Activated CD4-positive, alpha-beta T cell treated with anti-CD3 and anti-CD28 coated beads for 36 hours (primary cell): ENCODE measurements around the gene TMEM138. TPM values are rescaled to one million over a fixed set of nuclear protein-coding genes. Genes with fewer than 3 reads are reported as not detected.
A peak's percentile ranks its signal among the peaks of the same experiment; 100 is the strongest.

ENCODE experiments used
- ATAC-seq: fragments of 200-7000 bp; cut with Tn5 transposase; one replicate; pipeline ENCODE4 v1.10.0; 2021; ENCODE audit warnings: mild to moderate bottlenecking, moderate library complexity
- CTCF ChIA-PET: fragments of 350-600 bp; sonication (Branson Sonifier 250); formaldehyde crosslinking; loops from one replicate; lab custom pipeline; 2021; ENCODE audit warnings: antibody characterized with exemption; lab: Charles Lee
- POLR2A ChIA-PET: fragments of 350-600 bp; sonication (Branson Sonifier 250); formaldehyde crosslinking; loops from one replicate; lab custom pipeline; 2021; ENCODE audit warnings: antibody characterized with exemption, inconsistent platforms; lab: Charles Lee
- DNase-seq: peaks from one replicate; pipeline ENCODE4 v3.0.0-alpha.2; 2020
- H3K27ac Mint-ChIP-seq: one replicate; pipeline ENCODE4 v1.8.0; 2021; ENCODE audit warnings: mixed read lengths
- H3K27me3 Mint-ChIP-seq: one replicate; pipeline ENCODE4 v1.8.0; 2021; ENCODE audit warnings: mixed read lengths
- H3K36me3 Mint-ChIP-seq: one replicate; pipeline ENCODE4 v1.8.0; 2021; ENCODE audit warnings: low read depth, mixed read lengths
- H3K4me1 Mint-ChIP-seq: one replicate; pipeline ENCODE4 v1.8.0; 2021; ENCODE audit warnings: mixed read lengths
- H3K4me3 Mint-ChIP-seq: one replicate; pipeline ENCODE4 v1.8.0; 2021; ENCODE audit warnings: mild to moderate bottlenecking, moderate library complexity, mixed read lengths
- H3K9me3 Mint-ChIP-seq: one replicate; pipeline ENCODE4 v1.8.0; 2021; ENCODE audit warnings: low read depth, mixed read lengths
- intact Hi-C, 2 experiments: fragments of 100-400 bp; cut with DNase I in 1 of 2; cut with micrococcal nuclease in 1 of 2; formaldehyde crosslinking; loops; one replicate each; pipeline versions ENCODE4 v1.14.2 to v1.15.1; 2022 to 2024; cut with DNase I, micrococcal nuclease
- total RNA-seq, 2 experiments: library from RNA; stranded (reverse); gene quantifications; one replicate each; pipeline ENCODE4 v1.2.3, GENCODE V29; 2021

TMEM138 gene
- total RNA-seq, 2 experiments from 2014 or later: 38.6 to 56.5 TPM

- Mint-ChIP-seq H3K27me3 (no peaks in the 10 kb centered on the region), H3K27ac (no peak overlapping the region), H3K9me3 (no peaks in the 10 kb centered on the region), H3K4me3 (no peak overlapping the region), H3K4me1 (peaks cover 3% of the 10 kb centered on the region), H3K36me3 (peaks cover 69% of the 10 kb centered on the region)
- ATAC-seq (no peak), DNase-seq (no peak)
- intact Hi-C loops: no loop called here
- CTCF ChIA-PET: no interaction called here
- POLR2A ChIA-PET: no interaction called here
Measured at GRCh38 chr11:61406067-61406466, 43.9 kb downstream of the TMEM138 start.

GRCh38 chr11:61406991-61407728, 45.0 kb downstream of the TMEM138 start:
- H3K9me3 Mint-ChIP-seq: no peaks in the 10 kb centered on the region
- ChIA-PET POLR2A (interaction anchor here (0.7 kb wide), 1 partner anchor 80 kb away, joined by 5 read pairs; no protein-coding TSS in a partner anchor), CTCF (interaction anchor here (0.8 to 1.7 kb wide), 2 partner anchors 9 to 14 kb away, joined by 3 to 5 read pairs; partner anchors contain the start of gene TMEM216)
- peaks cover 74% of the 10 kb centered on the region for H3K36me3 Mint-ChIP-seq
- DNase-seq (no peak), ATAC-seq (no peak)
- no peaks in the 10 kb centered on the region for H3K27me3 Mint-ChIP-seq
- H3K4me3 Mint-ChIP-seq: no peak overlapping the region
- H3K27ac Mint-ChIP-seq: peak overlapping the region; percentile 24
- peaks cover 3% of the 10 kb centered on the region for H3K4me1 Mint-ChIP-seq
- intact Hi-C loops: no loop called here

DNA sequence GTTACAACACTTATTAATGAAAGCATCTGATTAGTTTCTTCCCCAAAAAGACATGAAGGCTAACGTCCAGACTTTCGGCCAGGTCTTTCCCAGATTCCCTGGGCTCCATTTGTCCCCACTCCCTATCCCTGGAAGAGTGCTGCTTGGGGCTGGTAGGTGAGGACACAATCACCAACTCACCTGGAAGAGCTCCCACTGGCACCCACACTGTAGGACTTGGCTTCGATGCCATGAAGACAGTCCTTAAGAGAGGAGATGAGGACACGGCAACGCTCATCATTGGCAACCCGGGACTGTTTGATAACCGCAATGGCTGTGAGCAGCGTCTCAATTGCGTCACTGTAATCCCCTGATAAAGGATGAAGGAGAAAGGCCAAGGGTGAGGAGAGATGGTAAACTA, 49.4 kb downstream of the TMEM138 start:
- POLR2A ChIA-PET: no interaction called here
- peaks cover 78% of the 10 kb centered on the region for H3K36me3 Mint-ChIP-seq
- intact Hi-C loops: no loop called here
- CTCF ChIA-PET: interaction anchor here (0.7 kb wide), 1 partner anchor 76 kb away, joined by 3 read pairs; no protein-coding TSS in a partner anchor
- no peak for DNase-seq
- H3K27ac Mint-ChIP-seq: no peak overlapping the region
- H3K9me3 Mint-ChIP-seq: no peaks in the 10 kb centered on the region
- peaks cover 2% of the 10 kb centered on the region for H3K4me1 Mint-ChIP-seq
- no peak for ATAC-seq
- H3K27me3 Mint-ChIP-seq: no peaks in the 10 kb centered on the region
- no peak overlapping the region for H3K4me3 Mint-ChIP-seq

- ChIA-PET CTCF (interaction anchor here (0.7 to 1.2 kb wide), 5 partner anchors 9 to 104 kb away, joined by 3 to 4 read pairs (median 3); no protein-coding TSS in a partner anchor), POLR2A (no interaction called here)
- intact Hi-C loops: no loop called here
- Mint-ChIP-seq H3K4me1 (peaks cover 12% of the 10 kb centered on the region), H3K27me3 (no peaks in the 10 kb centered on the region), H3K27ac (peak overlapping the region; percentile 67), H3K4me3 (no peak overlapping the region), H3K36me3 (peaks cover 72% of the 10 kb centered on the region), H3K9me3 (no peaks in the 10 kb centered on the region)
- no peak for ATAC-seq
- no peak for DNase-seq
Measured at GRCh38 chr11:61413496-61413895, 51.3 kb downstream of the TMEM138 start.

DNA sequence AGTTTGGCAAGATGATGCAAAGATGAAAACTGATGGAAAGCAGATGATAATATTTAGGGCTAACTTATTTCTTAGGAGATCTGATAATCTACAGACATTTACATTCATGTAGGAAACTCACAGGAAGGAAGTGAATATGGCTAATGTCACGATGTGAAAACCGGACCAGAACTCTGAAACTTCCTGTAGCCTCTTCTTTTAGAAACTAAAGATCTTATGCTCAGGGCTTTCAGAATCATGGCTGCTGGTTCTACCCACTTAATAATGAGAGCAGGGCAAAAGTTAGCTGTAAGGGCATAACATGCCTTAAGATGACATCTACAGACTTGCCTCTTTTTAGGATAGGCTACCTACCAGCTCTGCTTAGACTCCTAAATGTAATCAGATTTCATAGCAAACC, 52.4 kb downstream of the TMEM138 start:
- Mint-ChIP-seq H3K4me1 (peaks cover 22% of the 10 kb centered on the region), H3K9me3 (no peaks in the 10 kb centered on the region), H3K27me3 (no peaks in the 10 kb centered on the region), H3K36me3 (peaks cover 75% of the 10 kb centered on the region), H3K4me3 (no peak overlapping the region), H3K27ac (peak overlapping the region; percentile 69)
- ATAC-seq (no peak), DNase-seq (no peak)
- CTCF ChIA-PET: interaction anchor here (1.2 kb wide), 1 partner anchor 21 kb away, joined by 4 read pairs; no protein-coding TSS in a partner anchor
- POLR2A ChIA-PET: no interaction called here
- intact Hi-C loops: no loop called here

DNA sequence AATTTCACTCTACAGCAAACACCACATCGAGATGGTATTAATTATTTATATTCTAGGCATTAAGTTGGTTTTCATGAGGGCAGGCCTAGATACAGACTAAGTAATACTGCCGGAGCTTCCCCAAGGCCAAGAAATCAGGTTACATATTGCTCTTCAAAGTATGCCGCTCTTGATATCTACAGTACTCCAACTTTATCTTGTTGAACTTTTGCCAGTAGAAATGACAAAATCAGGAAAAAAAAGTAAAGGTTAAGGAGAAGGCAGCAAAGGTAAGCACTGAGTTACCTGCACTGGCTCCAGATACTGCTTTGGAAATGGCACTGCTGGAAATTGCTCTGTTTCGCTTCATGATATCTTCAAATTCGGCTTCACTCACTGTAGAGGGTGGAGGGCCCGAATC, 53.2 kb downstream of the TMEM138 start:
- H3K4me1 Mint-ChIP-seq: peaks cover 26% of the 10 kb centered on the region
- ChIA-PET POLR2A (no interaction called here), CTCF (no interaction called here)
- ATAC-seq: no peak
- H3K9me3 Mint-ChIP-seq: no peaks in the 10 kb centered on the region
- no peaks in the 10 kb centered on the region for H3K27me3 Mint-ChIP-seq
- peaks cover 77% of the 10 kb centered on the region for H3K36me3 Mint-ChIP-seq
- DNase-seq: no peak
- H3K4me3 Mint-ChIP-seq: no peak overlapping the region
- intact Hi-C loops: no loop called here
- no peak overlapping the region for H3K27ac Mint-ChIP-seq

DNA sequence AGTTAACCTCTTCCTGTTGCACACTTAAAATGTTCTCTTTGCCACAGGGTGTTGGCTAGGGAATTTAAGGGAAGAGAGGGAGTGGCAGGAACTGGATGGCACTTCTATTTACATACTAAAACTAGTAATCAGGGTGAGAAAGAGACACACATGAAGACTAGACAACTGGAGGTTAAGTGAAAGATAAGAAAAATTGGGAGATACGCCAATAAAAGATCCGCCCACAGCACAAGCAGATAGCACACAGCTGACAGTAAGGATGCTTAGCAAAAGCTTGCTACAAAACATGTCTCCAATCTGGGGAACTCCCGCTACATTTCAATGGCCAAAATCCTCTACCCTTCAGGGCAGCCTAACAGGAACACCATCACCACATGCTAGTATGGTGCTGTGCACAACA, 54.8 kb downstream of the TMEM138 start:
- POLR2A ChIA-PET: no interaction called here
- no peak overlapping the region for H3K4me3 Mint-ChIP-seq

GRCh38 chr11:61417670-61418069, 55.5 kb downstream of the TMEM138 start:
- H3K27ac Mint-ChIP-seq: peak overlapping the region; percentile 20
- H3K4me1 Mint-ChIP-seq: peaks cover 30% of the 10 kb centered on the region
- POLR2A ChIA-PET: no interaction called here
- H3K4me3 Mint-ChIP-seq: no peak overlapping the region
- CTCF ChIA-PET: interaction anchor here (1.2 to 1.4 kb wide), 4 partner anchors 11 to 81 kb away, joined by 3 to 8 read pairs (median 4); no protein-coding TSS in a partner anchor
- H3K27me3 Mint-ChIP-seq: no peaks in the 10 kb centered on the region
- ATAC-seq (no peak), DNase-seq (no peak)
- H3K9me3 Mint-ChIP-seq: no peaks in the 10 kb centered on the region
- H3K36me3 Mint-ChIP-seq: peaks cover 77% of the 10 kb centered on the region
- intact Hi-C loops: no loop called here

More for the DNA sequence above, 54.8 kb downstream of the TMEM138 start:
- DNase-seq: no peak
- H3K36me3 Mint-ChIP-seq: peaks cover 72% of the 10 kb centered on the region
- peaks cover 26% of the 10 kb centered on the region for H3K4me1 Mint-ChIP-seq
- intact Hi-C loops: no loop called here
- no peaks in the 10 kb centered on the region for H3K27me3 Mint-ChIP-seq
- H3K27ac Mint-ChIP-seq: no peak overlapping the region
- H3K9me3 Mint-ChIP-seq: no peaks in the 10 kb centered on the region
- no peak for ATAC-seq
- CTCF ChIA-PET: interaction anchor here (1.2 kb wide), 1 partner anchor 12 kb away, joined by 4 read pairs; no protein-coding TSS in a partner anchor

DNA sequence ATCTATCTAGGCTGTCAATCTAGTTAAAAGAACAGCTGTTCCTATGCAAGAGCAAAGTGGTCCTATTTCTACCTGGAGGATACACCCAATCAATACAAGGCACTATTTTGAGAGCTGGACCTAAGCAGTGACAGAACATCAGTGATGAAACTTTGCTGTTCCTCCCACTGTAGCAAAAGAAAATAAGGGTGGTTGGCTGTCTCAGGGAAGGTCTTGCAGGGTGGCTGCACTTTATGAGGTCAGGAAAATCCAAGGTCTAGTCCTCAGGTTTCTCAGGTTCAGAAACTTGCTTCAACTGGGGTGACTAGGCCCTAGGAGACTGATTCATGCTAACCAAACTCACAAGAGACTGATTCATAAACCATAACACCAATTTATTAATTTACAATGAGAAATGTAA, 56.0 kb downstream of the TMEM138 start:
- Mint-ChIP-seq H3K4me1 (peaks cover 31% of the 10 kb centered on the region), H3K27ac (peak overlapping the region; percentile 20), H3K4me3 (no peak overlapping the region), H3K27me3 (no peaks in the 10 kb centered on the region), H3K9me3 (no peaks in the 10 kb centered on the region), H3K36me3 (peaks cover 76% of the 10 kb centered on the region)
- DNase-seq: no peak
- intact Hi-C loops: no loop called here
- CTCF ChIA-PET: interaction anchor here (1.2 to 1.4 kb wide), 4 partner anchors 11 to 82 kb away, joined by 3 to 8 read pairs (median 4); no protein-coding TSS in a partner anchor
- POLR2A ChIA-PET: no interaction called here
- ATAC-seq: no peak

Other genes starting within 250 kb of the TMEM138 start
- 10 to 100 TPM in 1 of 2 experiments, 1 to 10 TPM in 1; 9.5 to 10.6 TPM for gene VPS37C, start 200.9 kb upstream of the TMEM138 start, total RNA-seq
- gene PGA3, start 158.9 kb upstream of the TMEM138 start, total RNA-seq: not detected
- not detected for gene PGA4, start 140.0 kb upstream of the TMEM138 start, total RNA-seq
- gene PGA5, start 121.2 kb upstream of the TMEM138 start, total RNA-seq: not detected
- gene VWCE, start 67.1 kb upstream of the TMEM138 start, total RNA-seq: 1 to 10 TPM; 5.2 to 6.8 TPM
- gene DDB1, start 29.3 kb upstream of the TMEM138 start, total RNA-seq: 100 to 1,000 TPM; 258 to 268 TPM
- 100 to 1,000 TPM; 100 to 107 TPM for gene TKFC, start 29.1 kb upstream of the TMEM138 start, total RNA-seq
- 10 to 100 TPM; 31.8 to 34.4 TPM for gene CYB561A3, start 492 bp upstream of the TMEM138 start, total RNA-seq
- gene TMEM216, start 30.2 kb downstream of the TMEM138 start, total RNA-seq: 1 to 10 TPM; 8.3 to 8.8 TPM
- gene CPSF7, start 67.6 kb downstream of the TMEM138 start, total RNA-seq: 100 to 1,000 TPM; 108 to 179 TPM
- gene SDHAF2, start 67.8 kb downstream of the TMEM138 start, total RNA-seq: 10 to 100 TPM; 23.6 to 33.6 TPM
- gene LRRC10B, start 146.4 kb downstream of the TMEM138 start, total RNA-seq: not detected
- gene SYT7, start 218.7 kb downstream of the TMEM138 start, total RNA-seq: under 1 TPM in 1 of 2 experiments, not detected in 1; 0.04 TPM